Measurements from ENCODE around the gene MYO18B. TPM values are rescaled to one million over a fixed set of nuclear protein-coding genes. Genes with fewer than 3 reads are reported as not detected.

The MYO18B gene
- total and polyA plus RNA-seq, 2 donors (not counting 3 experiments of a cell fraction or from before 2014, with no cell fraction given) = 0.01 TPM; not detected in 1

DNA sequence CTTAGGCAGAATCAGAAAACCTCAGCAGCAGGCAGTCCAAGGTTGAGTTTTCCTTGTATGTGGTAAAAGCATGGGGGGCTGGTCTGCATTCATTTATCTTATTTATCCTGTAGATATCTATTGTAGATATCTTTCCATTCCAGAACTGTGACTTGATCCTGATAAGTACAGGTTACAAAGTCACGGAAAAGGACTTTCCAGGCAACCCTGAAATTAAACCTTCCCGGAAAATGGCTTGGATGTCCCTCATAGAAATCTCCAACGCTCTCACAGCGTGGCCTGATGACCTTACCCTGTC, 48.8 kb upstream of the MYO18B start:
- CTCF ChIA-PET = interaction anchor here (1.2 kb wide), 1 partner anchor 11 kb away, joined by 3 read pairs; no protein-coding TSS in a partner anchor
- no peaks in the 10 kb centered on the region for H3K9me1 ChIP-seq (replicated peaks; ENCODE audit: control insufficient read depth, extremely low read depth, insufficient read depth, low read length)
- no peak for TF ChIP-seq GATA2 (IDR thresholded peaks at IDR 0.05; ENCODE audit: insufficient read depth, insufficient read length, low read depth, low read length)
- no peak for TF ChIP-seq EZH2 (IDR thresholded peaks at IDR 0.05; ENCODE audit: borderline replicate concordance, low read depth, low read length, severe bottlenecking)
- no peak for TF ChIP-seq POLR2A (IDR thresholded peaks at IDR 0.05; ENCODE audit: low read depth, low read length)
- TF ChIP-seq MYC (IDR thresholded peaks at IDR 0.05; ENCODE audit: low read depth, low read length) = no peak
- no peak for TF ChIP-seq FOS (IDR thresholded peaks at IDR 0.05; ENCODE audit: borderline replicate concordance, insufficient read depth, low read length)
- TF ChIP-seq, protein P1, sequence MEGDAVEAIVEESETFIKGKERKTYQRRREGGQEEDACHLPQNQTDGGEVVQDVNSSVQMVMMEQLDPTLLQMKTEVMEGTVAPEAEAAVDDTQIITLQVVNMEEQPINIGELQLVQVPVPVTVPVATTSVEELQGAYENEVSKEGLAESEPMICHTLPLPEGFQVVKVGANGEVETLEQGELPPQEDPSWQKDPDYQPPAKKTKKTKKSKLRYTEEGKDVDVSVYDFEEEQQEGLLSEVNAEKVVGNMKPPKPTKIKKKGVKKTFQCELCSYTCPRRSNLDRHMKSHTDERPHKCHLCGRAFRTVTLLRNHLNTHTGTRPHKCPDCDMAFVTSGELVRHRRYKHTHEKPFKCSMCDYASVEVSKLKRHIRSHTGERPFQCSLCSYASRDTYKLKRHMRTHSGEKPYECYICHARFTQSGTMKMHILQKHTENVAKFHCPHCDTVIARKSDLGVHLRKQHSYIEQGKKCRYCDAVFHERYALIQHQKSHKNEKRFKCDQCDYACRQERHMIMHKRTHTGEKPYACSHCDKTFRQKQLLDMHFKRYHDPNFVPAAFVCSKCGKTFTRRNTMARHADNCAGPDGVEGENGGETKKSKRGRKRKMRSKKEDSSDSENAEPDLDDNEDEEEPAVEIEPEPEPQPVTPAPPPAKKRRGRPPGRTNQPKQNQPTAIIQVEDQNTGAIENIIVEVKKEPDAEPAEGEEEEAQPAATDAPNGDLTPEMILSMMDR (IDR thresholded peaks at IDR 0.05; ENCODE audit: extremely low read depth in 1 of 2, insufficient read depth in 1 of 2, low read depth in 1 of 2, low read length in 2 of 2) = no peak
- no peak for TF ChIP-seq POLR2AphosphoS5 (IDR thresholded peaks at IDR 0.05; ENCODE audit: insufficient read depth, low read depth, low read length)
- TF ChIP-seq MAX (IDR thresholded peaks at IDR 0.05; ENCODE audit: insufficient read depth, insufficient read length) = no peak
- TF ChIP-seq JUN (IDR thresholded peaks at IDR 0.05; ENCODE audit: borderline replicate concordance, insufficient read depth, insufficient read length, low read depth) = no peak
- no peaks in the 10 kb centered on the region for H3K79me2 ChIP-seq (ENCODE audit: control insufficient read depth, insufficient read depth, low read length)
- H3K4me1 ChIP-seq (ENCODE audit: control insufficient read depth, extremely low read depth, insufficient read depth, low read length) = no peaks in the 10 kb centered on the region
- intact Hi-C loops (cut with micrococcal nuclease) (no loop called here), dilution Hi-C loops (cut with MboI; ENCODE audit: extremely low pct_ligation_motif_present, low sequenced_read_pairs) (no loop called here)
- no peak overlapping the region for H3K9ac ChIP-seq (replicated peaks; ENCODE audit: extremely low read depth, insufficient read depth, low read length)
- H3K4me2 ChIP-seq (ENCODE audit: insufficient read depth, low read length) = no peak overlapping the region
- no peak overlapping the region for H2AFZ ChIP-seq (ENCODE audit: low read depth, low read length)
- H3K27ac ChIP-seq (ENCODE audit: insufficient read depth, low read depth, low read length) = no peak overlapping the region
- BruUV-seq (replicated peaks) = no TSS peak
- POLR2A ChIA-PET = no interaction called here
- no peak for DNase-seq (ENCODE audit: low read depth, low spot score)
- no peaks in the 10 kb centered on the region for H4K20me1 ChIP-seq (replicated peaks; ENCODE audit: control insufficient read depth, extremely low read depth, insufficient read depth, low read length)
- H3K9me3 ChIP-seq (replicated peaks; ENCODE audit: control insufficient read depth, insufficient read depth, low read length) = no peaks in the 10 kb centered on the region
- H3K27me3 ChIP-seq (ENCODE audit: control insufficient read depth in 2 of 2, insufficient read depth in 2 of 2, low read length in 2 of 2) = no peaks in the 10 kb centered on the region
- no peak for FAIRE-seq
- no peaks in the 10 kb centered on the region for H3K36me3 ChIP-seq (ENCODE audit: control insufficient read depth in 2 of 2, extremely low read depth in 1 of 2, insufficient read depth in 2 of 2, low read length in 2 of 2)
- no peak overlapping the region for H3K4me3 ChIP-seq (replicated peaks in 1 of 3; ENCODE audit: insufficient read depth in 1 of 3, low read depth in 1 of 3, low read length in 3 of 3)

All from endothelial cell of umbilical vein (primary cell).